HepG2 (cell line): Measurements from ENCODE around the gene RBP7. TPM values are rescaled to one million over a fixed set of nuclear protein-coding genes. Genes with fewer than 3 reads are reported as not detected.
A peak's percentile ranks its signal among the peaks of the same experiment; 100 is the strongest.

Experiments
- BRD4 ChIP-seq: sonication (generic); formaldehyde crosslinking; IDR thresholded peaks from 2 replicates; pipeline ENCODE4 v1.4.0; 2020; ENCODE audit warnings: missing genetic modification reagents
- ELF4 ChIP-seq: sonication (generic); formaldehyde crosslinking; IDR thresholded peaks from 2 replicates; pipeline ENCODE4 v1.5.0; 2020; ENCODE audit warnings: missing genetic modification reagents, mild to moderate bottlenecking, moderate library complexity, borderline replicate concordance
- KLF15 ChIP-seq: sonication (generic); formaldehyde crosslinking; IDR thresholded peaks from 2 replicates; pipeline ENCODE4 v1.8.1; 2023; ENCODE audit warnings: borderline replicate concordance, mild to moderate bottlenecking, inconsistent platforms, missing genetic modification reagents, mixed read lengths
- NFATC3 ChIP-seq: sonication (generic); formaldehyde crosslinking; IDR thresholded peaks from 2 replicates; pipeline ENCODE4 v1.5.1; 2020; ENCODE audit warnings: mild to moderate bottlenecking, missing genetic modification reagents
- NFKB2 ChIP-seq: sonication (generic); formaldehyde crosslinking; IDR thresholded peaks from 2 replicates; pipeline ENCODE4 v1.4.0; 2020; ENCODE audit warnings: missing genetic modification reagents, borderline replicate concordance
- NR2C2 ChIP-seq: sonication (generic); formaldehyde crosslinking; IDR thresholded peaks from 2 replicates; pipeline ENCODE4 v1.4.0; 2020; ENCODE audit warnings: missing genetic modification reagents, mild to moderate bottlenecking, moderate library complexity, borderline replicate concordance
- RBFOX2 ChIP-seq: fragments of 200-400 bp; formaldehyde crosslinking; IDR thresholded peaks from 2 replicates; pipeline ENCODE4 v1.6.1; 2017; ENCODE audit warnings: low read depth, mild to moderate bottlenecking, low read length
- RFXANK ChIP-seq: IDR thresholded peaks from 2 replicates; pipeline ENCODE4 v1.6.1; 2016
- SOX6 ChIP-seq, 2 experiments: fragments of 450-650 bp in 1 of 2; sonication (generic) in 1 of 2; formaldehyde crosslinking in 1 of 2; IDR thresholded peaks; 2 replicates each; pipeline versions ENCODE4 v1.4.0 to v1.6.1; 2017 to 2020; ENCODE audit warnings: antibody characterized with exemption in 1 of 2, mild to moderate bottlenecking in 1 of 2, missing genetic modification reagents in 1 of 2
- TEAD3 ChIP-seq: optimal IDR thresholded peaks from 2 replicates; pipeline ENCODE3; 2016; ENCODE audit warnings: borderline replicate concordance
- TOPORS ChIP-seq: sonication (generic); formaldehyde crosslinking; IDR thresholded peaks from 2 replicates; pipeline ENCODE4 v1.8.0; 2023; ENCODE audit warnings: mild to moderate bottlenecking, missing genetic modification reagents
- ZBTB21 ChIP-seq: sonication (generic); formaldehyde crosslinking; IDR thresholded peaks from 2 replicates; pipeline ENCODE4 v1.4.0; 2020; ENCODE audit warnings: missing genetic modification reagents
- ZBTB38 ChIP-seq: sonication (generic); formaldehyde crosslinking; IDR thresholded peaks from 2 replicates; pipeline ENCODE4 v1.5.1; 2020; ENCODE audit warnings: mild to moderate bottlenecking, missing genetic modification reagents
- ZNF432 ChIP-seq: sonication (generic); formaldehyde crosslinking; IDR thresholded peaks from 2 replicates; pipeline ENCODE4 v1.5.0; 2020; ENCODE audit warnings: missing genetic modification reagents, mild to moderate bottlenecking, borderline replicate concordance
- ZNF629 ChIP-seq: sonication (generic); formaldehyde crosslinking; conservative IDR thresholded peaks from 2 replicates; pipeline ENCODE4 v1.5.0; 2020; ENCODE audit warnings: missing genetic modification reagents
- ZNF816 ChIP-seq: sonication (generic); formaldehyde crosslinking; IDR thresholded peaks from 2 replicates; pipeline ENCODE4 v1.8.0; 2022; ENCODE audit warnings: missing genetic modification reagents, mild to moderate bottlenecking, borderline replicate concordance
- polyA plus RNA-seq, 8 experiments: library from polyadenylated mRNA; depleted of rRNA in 3 of 8; stranded (reverse) in 7 of 8; unstranded in 1 of 8; fragments of >200 nt; fragmentation: Illumina TruSeq in 4 of 8; extraction: Trizol in 4 of 8; gene quantifications; 2 replicates each; pipeline versions ENCODE4 v1.2.1 to v1.2.3, GENCODE V29; 2011 to 2016; ENCODE audit warnings: low read depth in 4 of 8, missing spikeins in 1 of 8, mixed read lengths in 1 of 8; ENCODE audit not compliant: insufficient read depth in 1 of 8
- total RNA-seq, 5 experiments: library from RNA; depleted of rRNA; stranded (reverse); fragments of >200 nt; fragmentation: Illumina TruSeq; extraction: Trizol; gene quantifications; 2 replicates each; pipeline ENCODE4 v1.2.3, GENCODE V29; 2016; ENCODE audit warnings: low read depth in 1 of 5
- TF ChIP-seq, protein P1 (sequence below): IDR thresholded peaks from 2 replicates; pipeline ENCODE4 v1.6.1; 2016; ENCODE audit warnings: low read depth, borderline replicate concordance
- TF ChIP-seq, protein P2 (sequence below): sonication (generic); formaldehyde crosslinking; IDR thresholded peaks from 2 replicates; pipeline ENCODE4 v1.4.0; 2020; ENCODE audit warnings: mild to moderate bottlenecking, missing genetic modification reagents
- TF ChIP-seq, protein P3 (sequence below): sonication (generic); formaldehyde crosslinking; IDR thresholded peaks from 2 replicates; pipeline ENCODE4 v1.4.0; 2020; ENCODE audit warnings: missing genetic modification reagents
- TF ChIP-seq, protein P4 (sequence below): sonication (generic); formaldehyde crosslinking; IDR thresholded peaks from 2 replicates; pipeline ENCODE4 v1.4.0; 2020; ENCODE audit warnings: missing genetic modification reagents
- TF ChIP-seq, protein P5 (sequence below): sonication (generic); formaldehyde crosslinking; IDR thresholded peaks from 2 replicates; pipeline ENCODE4 v1.9.0; 2022; ENCODE audit warnings: missing genetic modification reagents, mild to moderate bottlenecking, borderline replicate concordance

The RBP7 gene
- total and polyA plus RNA-seq, 2 of the 13 experiments (the other 11 are each of a cell fraction or from before 2014, with no cell fraction given), result 1.6 to 2.0 TPM

DNA sequence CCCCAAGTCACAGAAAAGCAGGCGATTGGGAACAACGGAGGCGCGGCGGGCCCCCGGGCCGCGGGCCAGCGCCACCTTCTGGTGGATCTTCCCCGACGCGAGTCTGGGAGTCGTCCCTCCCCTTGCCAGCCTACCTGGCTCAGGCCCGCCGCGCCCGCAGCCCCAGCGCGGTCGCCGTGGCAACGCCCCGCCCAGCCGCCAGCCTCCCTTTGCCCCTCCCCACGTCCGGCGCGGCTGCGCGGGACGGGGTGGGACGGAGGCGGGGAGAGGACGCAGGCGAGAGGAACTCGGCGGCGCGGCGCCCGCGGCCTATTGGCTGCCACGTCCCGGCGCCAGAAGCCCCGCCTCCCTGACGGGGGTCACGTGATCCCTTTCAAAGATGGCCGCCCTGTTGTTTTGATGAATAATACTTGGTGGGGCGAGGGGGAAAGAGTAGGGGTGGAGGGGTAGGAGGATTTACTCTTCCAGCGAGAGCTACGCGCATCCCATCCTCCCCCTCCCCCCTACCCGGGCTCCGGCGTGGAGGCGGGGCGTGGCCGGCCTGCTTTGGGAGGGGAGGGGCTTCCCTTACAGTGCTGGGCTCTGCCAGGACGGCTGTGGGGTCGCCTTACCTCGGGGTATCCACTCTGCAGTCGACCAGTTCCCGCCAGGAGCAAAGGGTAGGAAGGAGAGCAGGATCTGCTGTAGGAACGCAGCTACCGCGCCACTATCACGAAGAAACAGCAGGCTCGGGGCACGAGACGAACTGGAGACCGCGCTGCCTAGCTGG is 35.7 kb downstream of the RBP7 start, which contains the start of gene UBE4B (continued):
- TF ChIP-seq ZNF629 (CRISPR knock-in tag), result no peak; the same call in 1 of the 2 replicates
- TF ChIP-seq TEAD3 (CRISPR knock-in tag), result no peak
- TF ChIP-seq ELF4, result no peak
- TF ChIP-seq, protein P1, sequence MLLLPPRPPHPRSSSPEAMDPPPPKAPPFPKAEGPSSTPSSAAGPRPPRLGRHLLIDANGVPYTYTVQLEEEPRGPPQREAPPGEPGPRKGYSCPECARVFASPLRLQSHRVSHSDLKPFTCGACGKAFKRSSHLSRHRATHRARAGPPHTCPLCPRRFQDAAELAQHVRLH (CRISPR knock-in tag), result no peak
- TF ChIP-seq KLF15 (CRISPR knock-in tag), result no peak
- 0 out of 2 replicates have a peak, but pooled peaks have one; percentile 58 for TF ChIP-seq NFKB2 (CRISPR knock-in tag)
- peak; percentile 12; the same call in 1 of the 2 replicates for TF ChIP-seq NR2C2 (CRISPR knock-in tag)
- TF ChIP-seq RFXANK (CRISPR knock-in tag), result no peak
- peak; percentile 59; the same call in 1 of the 2 replicates for TF ChIP-seq TOPORS (CRISPR knock-in tag)
- TF ChIP-seq RBFOX2, result peak; percentile 71
- TF ChIP-seq, protein P2, sequence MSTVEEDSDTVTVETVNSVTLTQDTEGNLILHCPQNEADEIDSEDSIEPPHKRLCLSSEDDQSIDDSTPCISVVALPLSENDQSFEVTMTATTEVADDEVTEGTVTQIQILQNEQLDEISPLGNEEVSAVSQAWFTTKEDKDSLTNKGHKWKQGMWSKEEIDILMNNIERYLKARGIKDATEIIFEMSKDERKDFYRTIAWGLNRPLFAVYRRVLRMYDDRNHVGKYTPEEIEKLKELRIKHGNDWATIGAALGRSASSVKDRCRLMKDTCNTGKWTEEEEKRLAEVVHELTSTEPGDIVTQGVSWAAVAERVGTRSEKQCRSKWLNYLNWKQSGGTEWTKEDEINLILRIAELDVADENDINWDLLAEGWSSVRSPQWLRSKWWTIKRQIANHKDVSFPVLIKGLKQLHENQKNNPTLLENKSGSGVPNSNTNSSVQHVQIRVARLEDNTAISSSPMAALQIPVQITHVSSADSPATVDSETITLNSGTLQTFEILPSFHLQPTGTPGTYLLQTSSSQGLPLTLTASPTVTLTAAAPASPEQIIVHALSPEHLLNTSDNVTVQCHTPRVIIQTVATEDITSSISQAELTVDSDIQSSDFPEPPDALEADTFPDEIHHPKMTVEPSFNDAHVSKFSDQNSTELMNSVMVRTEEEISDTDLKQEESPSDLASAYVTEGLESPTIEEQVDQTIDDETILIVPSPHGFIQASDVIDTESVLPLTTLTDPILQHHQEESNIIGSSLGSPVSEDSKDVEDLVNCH (CRISPR knock-in tag), result no peak
- TF ChIP-seq NFATC3 (CRISPR knock-in tag), result no peak
- TF ChIP-seq, protein P3, sequence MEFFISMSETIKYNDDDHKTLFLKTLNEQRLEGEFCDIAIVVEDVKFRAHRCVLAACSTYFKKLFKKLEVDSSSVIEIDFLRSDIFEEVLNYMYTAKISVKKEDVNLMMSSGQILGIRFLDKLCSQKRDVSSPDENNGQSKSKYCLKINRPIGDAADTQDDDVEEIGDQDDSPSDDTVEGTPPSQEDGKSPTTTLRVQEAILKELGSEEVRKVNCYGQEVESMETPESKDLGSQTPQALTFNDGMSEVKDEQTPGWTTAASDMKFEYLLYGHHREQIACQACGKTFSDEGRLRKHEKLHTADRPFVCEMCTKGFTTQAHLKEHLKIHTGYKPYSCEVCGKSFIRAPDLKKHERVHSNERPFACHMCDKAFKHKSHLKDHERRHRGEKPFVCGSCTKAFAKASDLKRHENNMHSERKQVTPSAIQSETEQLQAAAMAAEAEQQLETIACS (CRISPR knock-in tag), result no peak
- TF ChIP-seq, protein P4, sequence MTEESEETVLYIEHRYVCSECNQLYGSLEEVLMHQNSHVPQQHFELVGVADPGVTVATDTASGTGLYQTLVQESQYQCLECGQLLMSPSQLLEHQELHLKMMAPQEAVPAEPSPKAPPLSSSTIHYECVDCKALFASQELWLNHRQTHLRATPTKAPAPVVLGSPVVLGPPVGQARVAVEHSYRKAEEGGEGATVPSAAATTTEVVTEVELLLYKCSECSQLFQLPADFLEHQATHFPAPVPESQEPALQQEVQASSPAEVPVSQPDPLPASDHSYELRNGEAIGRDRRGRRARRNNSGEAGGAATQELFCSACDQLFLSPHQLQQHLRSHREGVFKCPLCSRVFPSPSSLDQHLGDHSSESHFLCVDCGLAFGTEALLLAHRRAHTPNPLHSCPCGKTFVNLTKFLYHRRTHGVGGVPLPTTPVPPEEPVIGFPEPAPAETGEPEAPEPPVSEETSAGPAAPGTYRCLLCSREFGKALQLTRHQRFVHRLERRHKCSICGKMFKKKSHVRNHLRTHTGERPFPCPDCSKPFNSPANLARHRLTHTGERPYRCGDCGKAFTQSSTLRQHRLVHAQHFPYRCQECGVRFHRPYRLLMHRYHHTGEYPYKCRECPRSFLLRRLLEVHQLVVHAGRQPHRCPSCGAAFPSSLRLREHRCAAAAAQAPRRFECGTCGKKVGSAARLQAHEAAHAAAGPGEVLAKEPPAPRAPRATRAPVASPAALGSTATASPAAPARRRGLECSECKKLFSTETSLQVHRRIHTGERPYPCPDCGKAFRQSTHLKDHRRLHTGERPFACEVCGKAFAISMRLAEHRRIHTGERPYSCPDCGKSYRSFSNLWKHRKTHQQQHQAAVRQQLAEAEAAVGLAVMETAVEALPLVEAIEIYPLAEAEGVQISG, result peak; percentile 62; the same call in 1 of the 2 replicates
- no peak for TF ChIP-seq ZNF816 (CRISPR knock-in tag)
- TF ChIP-seq, protein P5, sequence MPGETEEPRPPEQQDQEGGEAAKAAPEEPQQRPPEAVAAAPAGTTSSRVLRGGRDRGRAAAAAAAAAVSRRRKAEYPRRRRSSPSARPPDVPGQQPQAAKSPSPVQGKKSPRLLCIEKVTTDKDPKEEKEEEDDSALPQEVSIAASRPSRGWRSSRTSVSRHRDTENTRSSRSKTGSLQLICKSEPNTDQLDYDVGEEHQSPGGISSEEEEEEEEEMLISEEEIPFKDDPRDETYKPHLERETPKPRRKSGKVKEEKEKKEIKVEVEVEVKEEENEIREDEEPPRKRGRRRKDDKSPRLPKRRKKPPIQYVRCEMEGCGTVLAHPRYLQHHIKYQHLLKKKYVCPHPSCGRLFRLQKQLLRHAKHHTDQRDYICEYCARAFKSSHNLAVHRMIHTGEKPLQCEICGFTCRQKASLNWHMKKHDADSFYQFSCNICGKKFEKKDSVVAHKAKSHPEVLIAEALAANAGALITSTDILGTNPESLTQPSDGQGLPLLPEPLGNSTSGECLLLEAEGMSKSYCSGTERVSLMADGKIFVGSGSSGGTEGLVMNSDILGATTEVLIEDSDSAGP (CRISPR knock-in tag), result no peak; the same call in 1 of the 2 replicates
- TF ChIP-seq ZBTB38, result peak; percentile 73
- no peak for TF ChIP-seq ZNF432 (CRISPR knock-in tag)
- TF ChIP-seq ZBTB21 (CRISPR knock-in tag), result no peak
- TF ChIP-seq BRD4 (CRISPR knock-in tag), result no peak
- no peak for TF ChIP-seq SOX6 (IDR thresholded peaks at IDR 0.05)
- peak; percentile 35; the same call in 1 of the 2 replicates for TF ChIP-seq SOX6 (CRISPR knock-in tag; IDR thresholded peaks at IDR 0.05)
